AG04449 (cell line): ENCODE measurements around the gene GTF2F2.

Source experiments
- CTCF ChIA-PET: fragments of 350-600 bp; formaldehyde crosslinking; extraction: SDS; loops from one replicate; lab custom pipeline; 2021; ENCODE audit warnings: antibody characterized with exemption; lab: Yijun Ruan, JAX
- POLR2A ChIA-PET: fragments of 400-600, 350-600 bp; formaldehyde crosslinking; extraction: SDS; loops from one replicate; lab custom pipeline; 2020; ENCODE audit warnings: antibody characterized with exemption, inconsistent platforms; lab: Yijun Ruan, JAX
- DNase-seq: peaks from one replicate; pipeline ENCODE4 v3.0.0-alpha.2; 2010; ENCODE audit warnings: low read depth, low spot score
- H3K4me3 ChIP-seq: 2 replicates; pipeline ENCODE4 v1.5.1; 2011; ENCODE audit warnings: low read depth, mild to moderate bottlenecking, control low read depth, low read length
- CTCF ChIP-seq: IDR thresholded peaks from one replicate; pipeline ENCODE4 v1.5.1; 2011; ENCODE audit warnings: mild to moderate bottlenecking, moderate library complexity, low read length, control low read depth, inconsistent platforms; ENCODE audit not compliant: insufficient read depth; ENCODE audit errors: missing control alignments

Gene GTF2F2

GRCh38 chr13:45222919-45223318 is 102.6 kb downstream of the GTF2F2 start:
- ChIA-PET CTCF (interaction anchor here (1.3 kb wide), 1 partner anchor 9 kb away, joined by 4 read pairs; no protein-coding TSS in a partner anchor), POLR2A (no interaction called here)
- TF ChIP-seq CTCF = no peak
- H3K4me3 ChIP-seq = no peak overlapping the region
- DNase-seq = no peak

- no peak for TF ChIP-seq CTCF
These were observed 103.9 kb downstream of the GTF2F2 start for GRCh38 chr13:45224176-45224575.

GRCh38 chr13:45225370-45225769 is 105.1 kb downstream of the GTF2F2 start:
- H3K4me3 ChIP-seq = no peak overlapping the region
- CTCF ChIA-PET = interaction anchor here (0.9 kb wide), 1 partner anchor 9 kb away, joined by 5 read pairs; no protein-coding TSS in a partner anchor
- no peak for TF ChIP-seq CTCF
- POLR2A ChIA-PET = interaction anchor here (0.6 kb wide), 1 partner anchor 142 kb away, joined by 4 read pairs; no protein-coding TSS in a partner anchor
- DNase-seq = no peak

More at GRCh38 chr13:45224176-45224575, 103.9 kb downstream of the GTF2F2 start:
- DNase-seq = no peak
- ChIA-PET CTCF (interaction anchor here (0.6 kb wide), 1 partner anchor 10 kb away, joined by 3 read pairs; no protein-coding TSS in a partner anchor), POLR2A (no interaction called here)
- no peak overlapping the region for H3K4me3 ChIP-seq

GRCh38 chr13:45226024-45226423 is 105.7 kb downstream of the GTF2F2 start:
- no peak for TF ChIP-seq CTCF
- ChIA-PET POLR2A (no interaction called here), CTCF (interaction anchor here (0.9 to 1.2 kb wide), 2 partner anchors 9 to 14 kb away, joined by 4 to 5 read pairs; no protein-coding TSS in a partner anchor)
- H3K4me3 ChIP-seq = no peak overlapping the region
- DNase-seq = no peak

- TF ChIP-seq CTCF = no peak
- ChIA-PET CTCF (interaction anchor here (0.9 kb wide), 1 partner anchor 14 kb away, joined by 6 read pairs; no protein-coding TSS in a partner anchor), POLR2A (no interaction called here)
- no peak for DNase-seq
- no peak overlapping the region for H3K4me3 ChIP-seq
These were observed 107.7 kb downstream of the GTF2F2 start for GRCh38 chr13:45228002-45228401.

GRCh38 chr13:45229172-45229571 is 108.9 kb downstream of the GTF2F2 start:
- no peak overlapping the region for H3K4me3 ChIP-seq
- ChIA-PET CTCF (interaction anchor here (0.8 kb wide), 1 partner anchor 8 kb away, joined by 3 read pairs; no protein-coding TSS in a partner anchor), POLR2A (no interaction called here)
- DNase-seq = no peak
- no peak for TF ChIP-seq CTCF
